ENCODE measurements around the gene RAPGEFL1. TPM values are rescaled to one million over a fixed set of nuclear protein-coding genes. Genes with fewer than 3 reads are reported as not detected.
A peak's percentile ranks its signal among the peaks of the same experiment; 100 is the strongest.
"Not testable (repeated sequence)": the region's sequence is repeated elsewhere in the genome, so short reads cannot be mapped to it uniquely, and the experiment has no call there.

The RAPGEFL1 gene
- total RNA-seq, 2 donors from 2014 or later, result 14.2 to 25.1 TPM

GRCh38 chr17:40218006-40218739, 40.9 kb downstream of the RAPGEFL1 start:
- no peaks in the 10 kb centered on the region for H3K36me3 ChIP-seq
- H3K27me3 ChIP-seq (replicated peaks; ENCODE audit: insufficient read depth), result no peaks in the 10 kb centered on the region
- no peak for DNase-seq (ENCODE audit: low spot score)
- H3K4me1 ChIP-seq (replicated peaks), result no peaks in the 10 kb centered on the region
- no peak overlapping the region for H3K4me3 ChIP-seq
- no peaks in the 10 kb centered on the region for H3K9me3 ChIP-seq
- H3K27ac ChIP-seq, result no peak overlapping the region
- intact Hi-C loops (cut with DNase I), result loop anchor here (5.0 kb wide), 1 partner anchor 69 kb away; the partner anchor contains the start of gene CDC6
- WGBS, result 75% methylated on average over 7 of the region's 7 CpGs
- TF ChIP-seq POLR2AphosphoS5 (IDR thresholded peaks at IDR 0.05) (no peak), CTCF (IDR thresholded peaks at IDR 0.05) (no peak), POLR2A (IDR thresholded peaks at IDR 0.05) (no peak)

GRCh38 chr17:40218740-40219593, 41.7 kb downstream of the RAPGEFL1 start, which contains the start of gene WIPF2:
Gene WIPF2 (plus strand): TSS chr17:40219304. CDS start chr17:40256460, 37,156 bp downstream.
- TF ChIP-seq CTCF (IDR thresholded peaks at IDR 0.05), result peak; percentile 73 to 95 (median 90)
- TF ChIP-seq POLR2A (IDR thresholded peaks at IDR 0.05), result peak; percentile 81
- peak; percentile 98 for TF ChIP-seq POLR2AphosphoS5 (IDR thresholded peaks at IDR 0.05)
- intact Hi-C loops (cut with DNase I), result loop anchor here (5.0 kb wide), 1 partner anchor 68 kb away; the partner anchor contains the start of gene CDC6
- H3K4me1 ChIP-seq (replicated peaks), result no peaks in the 10 kb centered on the region
- H3K36me3 ChIP-seq, result no peaks in the 10 kb centered on the region
- peak within 1 kb of the TSS; percentile 93 to 95 for H3K27ac ChIP-seq
- H3K4me3 ChIP-seq, result peak within 1 kb of the TSS; percentile 58 to 78
- no peaks in the 10 kb centered on the region for H3K9me3 ChIP-seq
- 1% methylated on average over 59 of the region's 59 CpGs for WGBS
- H3K27me3 ChIP-seq (replicated peaks; ENCODE audit: insufficient read depth), result no peaks in the 10 kb centered on the region
- peak; percentile 96 for DNase-seq (ENCODE audit: low spot score)

GRCh38 chr17:40219594-40220338, 42.5 kb downstream of the RAPGEFL1 start:
- no peak for TF ChIP-seq POLR2A (IDR thresholded peaks at IDR 0.05)
- peak; percentile 3 for TF ChIP-seq POLR2AphosphoS5 (IDR thresholded peaks at IDR 0.05)
- no peak for TF ChIP-seq CTCF (IDR thresholded peaks at IDR 0.05)
- H3K4me1 ChIP-seq (replicated peaks), result no peaks in the 10 kb centered on the region
- peak overlapping the region; percentile 58 to 78 for H3K4me3 ChIP-seq
- DNase-seq (ENCODE audit: low spot score), result peak; percentile 40
- no peaks in the 10 kb centered on the region for H3K9me3 ChIP-seq
- no peaks in the 10 kb centered on the region for H3K27me3 ChIP-seq (replicated peaks; ENCODE audit: insufficient read depth)
- H3K36me3 ChIP-seq, result no peaks in the 10 kb centered on the region
- intact Hi-C loops (cut with DNase I), result loop anchor here (5.0 kb wide), 1 partner anchor 68 kb away; the partner anchor contains the start of gene CDC6
- peak overlapping the region; percentile 93 to 95 for H3K27ac ChIP-seq
- WGBS, result 2% methylated on average over 24 of the region's 24 CpGs

- H3K4me1 ChIP-seq (replicated peaks), result no peaks in the 10 kb centered on the region
- intact Hi-C loops (cut with DNase I), result no loop called here
- no peak overlapping the region for H3K4me3 ChIP-seq
- no peaks in the 10 kb centered on the region for H3K36me3 ChIP-seq
- no peak overlapping the region for H3K27ac ChIP-seq
- DNase-seq (ENCODE audit: low spot score), result no peak
- TF ChIP-seq POLR2AphosphoS5 (IDR thresholded peaks at IDR 0.05) (no peak), CTCF (IDR thresholded peaks at IDR 0.05) (no peak), POLR2A (IDR thresholded peaks at IDR 0.05) (no peak)
- H3K27me3 ChIP-seq (replicated peaks; ENCODE audit: insufficient read depth), result no peaks in the 10 kb centered on the region
- 47% methylated on average over 5 of the region's 5 CpGs for WGBS
- H3K9me3 ChIP-seq, result no peaks in the 10 kb centered on the region
Measured at GRCh38 chr17:40224718-40225550, 47.7 kb downstream of the RAPGEFL1 start.

- H3K36me3 ChIP-seq; H3K4me3 ChIP-seq; H3K27me3 ChIP-seq (replicated peaks; ENCODE audit: insufficient read depth); DNase-seq (ENCODE audit: low spot score); intact Hi-C loops (cut with DNase I); H3K9me3 ChIP-seq; H3K27ac ChIP-seq; H3K4me1 ChIP-seq (replicated peaks): not testable (repeated sequence)
- WGBS, result 95% methylated on average over 14 of the region's 14 CpGs
Measured at GRCh38 chr17:40229146-40229545, 51.9 kb downstream of the RAPGEFL1 start.
